GM12878 (cell line): ENCODE results near the gene MAPKAP1. TPM values are rescaled to one million over a fixed set of nuclear protein-coding genes. Genes with fewer than 3 reads are reported as not detected.

ENCODE experiments used
- BACH1 ChIP-seq: fragments of 450-650 bp; IDR thresholded peaks from 2 replicates; pipeline ENCODE4 v1.6.1; 2017; ENCODE audit warnings: mild to moderate bottlenecking, borderline replicate concordance
- CEBPB ChIP-seq, 2 experiments: fragments of 150-350 bp in 1 of 2; IDR thresholded peaks; 2 replicates each; pipeline ENCODE4 v1.6.1; 2012 to 2014; ENCODE audit warnings: low read depth in 2 of 2, low read length in 2 of 2, borderline replicate concordance in 1 of 2, inconsistent platforms in 1 of 2
- CREB1 ChIP-seq: IDR thresholded peaks from 2 replicates; pipeline ENCODE4 v1.6.1; 2012; ENCODE audit warnings: low read depth, mild to moderate bottlenecking, inconsistent platforms
- EED ChIP-seq: sonication (generic); IDR thresholded peaks from 2 replicates; pipeline ENCODE4 v1.6.1; 2016; ENCODE audit warnings: antibody characterized with exemption, low read depth
- ETV6 ChIP-seq, 2 experiments: fragments of 450-650 bp in 1 of 2; IDR thresholded peaks in 1 of 2; conservative IDR thresholded peaks in 1 of 2; 2 replicates each; pipeline ENCODE4 v1.6.1; 2014; ENCODE audit warnings: antibody characterized with exemption in 1 of 2, borderline replicate concordance in 1 of 2, low read depth in 1 of 2, mild to moderate bottlenecking in 1 of 2, moderate library complexity in 1 of 2
- FOXM1 ChIP-seq: IDR thresholded peaks from 2 replicates; pipeline ENCODE4 v1.6.1; 2012; ENCODE audit warnings: low read depth, mild to moderate bottlenecking, inconsistent platforms, low read length, moderate library complexity
- GABPA ChIP-seq: IDR thresholded peaks from 2 replicates; pipeline ENCODE4 v1.6.1; 2014; ENCODE audit warnings: antibody characterized with exemption, low read depth, mild to moderate bottlenecking, inconsistent platforms
- IRF4 ChIP-seq: IDR thresholded peaks from 2 replicates; pipeline ENCODE4 v1.6.1; 2011; ENCODE audit warnings: low read depth, low read length
- JUND ChIP-seq: IDR thresholded peaks from 2 replicates; pipeline ENCODE4 v1.6.1; 2012; ENCODE audit warnings: low read depth, mild to moderate bottlenecking, low read length, improper control_type of control experiment, moderate library complexity
- MLLT1 ChIP-seq: fragments of 450-650 bp; IDR thresholded peaks from 2 replicates; pipeline ENCODE4 v1.6.1; 2016; ENCODE audit warnings: mild to moderate bottlenecking
- MTA3 ChIP-seq: IDR thresholded peaks from 2 replicates; pipeline ENCODE4 v1.6.1; 2012; ENCODE audit warnings: low read length, inconsistent platforms, borderline replicate concordance
- MXI1 ChIP-seq: fragments of 150-350 bp; IDR thresholded peaks from 2 replicates; pipeline ENCODE4 v1.6.1; 2011; ENCODE audit warnings: low read depth, mild to moderate bottlenecking, inconsistent platforms, low read length, improper control_type of control experiment
- NFIC ChIP-seq: IDR thresholded peaks from 2 replicates; pipeline ENCODE4 v1.6.1; 2012; ENCODE audit warnings: low read depth, mild to moderate bottlenecking, inconsistent platforms, low read length, moderate library complexity
- POLR2AphosphoS5 ChIP-seq: IDR thresholded peaks from 2 replicates; pipeline ENCODE4 v1.6.1; 2011; ENCODE audit warnings: mild to moderate bottlenecking, low read length, inconsistent platforms
- PRDM15 ChIP-seq: fragments of 450-650 bp; formaldehyde crosslinking; IDR thresholded peaks from 2 replicates; pipeline ENCODE4 v1.4.0; 2020; ENCODE audit warnings: mild to moderate bottlenecking, moderate library complexity
- RAD51 ChIP-seq: fragments of 450-650 bp; IDR thresholded peaks from 2 replicates; pipeline ENCODE4 v1.6.1; 2016; ENCODE audit warnings: moderate library complexity, mild to moderate bottlenecking, inconsistent platforms
- RCOR1 ChIP-seq: conservative IDR thresholded peaks from 2 replicates; pipeline ENCODE4 v1.6.1; 2012; ENCODE audit warnings: low read depth, low read length, improper control_type of control experiment
- SMAD1 ChIP-seq: fragments of 450-650 bp; IDR thresholded peaks from 2 replicates; pipeline ENCODE4 v1.6.1; 2018; ENCODE audit warnings: mild to moderate bottlenecking, low read depth; ENCODE audit not compliant: partially characterized antibody
- SREBF1 ChIP-seq: IDR thresholded peaks from 2 replicates; pipeline ENCODE4 v1.6.1; 2012; ENCODE audit warnings: mild to moderate bottlenecking, low read length
- STAT3 ChIP-seq: IDR thresholded peaks from 2 replicates; pipeline ENCODE4 v1.6.1; 2011; ENCODE audit warnings: low read depth, low read length, improper control_type of control experiment
- TCF7 ChIP-seq: IDR thresholded peaks from 2 replicates; pipeline ENCODE4 v1.6.1; 2014; ENCODE audit warnings: antibody characterized with exemption, borderline replicate concordance
- WRNIP1 ChIP-seq: IDR thresholded peaks from 2 replicates; pipeline ENCODE4 v1.6.1; 2011; ENCODE audit warnings: low read depth, low read length, improper control_type of control experiment, borderline replicate concordance
- ZBED1 ChIP-seq: IDR thresholded peaks from 2 replicates; pipeline ENCODE4 v1.6.1; 2016; ENCODE audit warnings: borderline replicate concordance
- ZNF207 ChIP-seq: fragments of 450-650 bp; IDR thresholded peaks from 2 replicates; pipeline ENCODE4 v1.6.1; 2014; ENCODE audit warnings: antibody characterized with exemption, mild to moderate bottlenecking, borderline replicate concordance
- ZNF217 ChIP-seq: fragments of 450-650 bp; IDR thresholded peaks from 2 replicates; pipeline ENCODE4 v1.6.1; 2017; ENCODE audit warnings: antibody characterized with exemption, mild to moderate bottlenecking
- polyA plus RNA-seq, 11 experiments: library from polyadenylated mRNA; depleted of rRNA in 4 of 11; unstranded in 6 of 11; stranded (reverse) in 5 of 11; fragments of >200 nt; fragmentation: Nextera tagmentation in 4 of 11; fragmentation: Illumina TruSeq in 1 of 11; extraction: Ambion mirVana in 4 of 11; extraction: Trizol in 1 of 11; gene quantifications; 1 replicate in 1 of 11; 2 replicates in 10 of 11; pipeline versions ENCODE4 v1.2.1 to v1.2.3, GENCODE V29; 2011 to 2016; ENCODE audit warnings: inconsistent platforms in 2 of 11, missing spikeins in 2 of 11, low read depth in 1 of 11
- total RNA-seq, 4 experiments: library from RNA; depleted of rRNA in 3 of 4; stranded (reverse); fragments of >200 nt in 3 of 4; fragmentation: Illumina TruSeq in 1 of 4; extraction: Trizol in 1 of 4; gene quantifications; 2 replicates each; pipeline versions ENCODE4 v1.2.1 to v1.2.3, GENCODE V29; 2013 to 2021
- TF ChIP-seq, protein P1 (sequence below): fragments of 450-650 bp; IDR thresholded peaks from 2 replicates; pipeline ENCODE4 v1.6.1; 2017; ENCODE audit warnings: low read depth, mild to moderate bottlenecking, moderate library complexity

The MAPKAP1 gene
- total and polyA plus RNA-seq, 10 of the 15 experiments (the other 5 are each of a cell fraction or from before 2014, with no cell fraction given) = 5.1 to 188 (median 105) TPM

DNA sequence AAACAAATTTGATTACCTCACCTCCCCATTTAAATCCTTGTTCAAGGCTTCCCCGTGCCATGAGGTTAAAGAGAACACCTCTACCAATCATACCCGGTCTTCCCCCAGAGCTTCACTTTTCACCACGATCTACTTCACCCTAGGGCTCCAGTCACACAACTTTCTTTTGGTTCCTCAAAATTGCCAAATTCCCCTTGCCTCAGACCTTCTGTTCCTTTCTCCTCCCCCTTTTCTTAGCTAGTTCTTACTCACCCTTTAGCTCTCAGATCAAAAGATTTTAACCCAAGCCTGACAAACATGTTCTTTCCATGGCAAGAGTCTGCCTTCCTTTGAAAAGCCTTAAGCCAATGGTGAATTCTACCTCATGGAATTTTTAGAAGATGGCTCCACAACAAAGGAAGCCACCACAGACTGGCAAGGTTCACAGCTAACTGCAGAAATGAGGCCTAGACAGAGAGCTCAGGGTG, 56.7 kb downstream of the MAPKAP1 start (continued):
- TF ChIP-seq MXI1 = peak; percentile 89
- TF ChIP-seq ETV6 (conservative IDR thresholded peaks at IDR 0.05 in 1 of 2, IDR thresholded peaks at IDR 0.05 in 1 of 2; ENCODE audit: borderline replicate concordance in 1 of 2, low read depth in 1 of 2) = peak in 1 of 2 experiments; percentile 71; a peak in 2 of 4 replicates
- TF ChIP-seq POLR2AphosphoS5 = peak; percentile 71
- TF ChIP-seq ZNF207 = no peak
- peak in 1 of 2 experiments; percentile 97; a peak in 2 of 4 replicates for TF ChIP-seq CEBPB (IDR thresholded peaks at IDR 0.05; ENCODE audit: borderline replicate concordance in 1 of 2, low read depth in 2 of 2, low read length in 2 of 2)
- TF ChIP-seq ZBED1 = peak; percentile 94
- TF ChIP-seq ZNF217 = peak; percentile 27; the same call in 1 of the 2 replicates
- TF ChIP-seq FOXM1 = peak; percentile 99
- TF ChIP-seq CREB1 = peak; percentile 68
- no peak for TF ChIP-seq PRDM15
- 0 out of 2 replicates have a peak, but pooled peaks have one; percentile 52 for TF ChIP-seq JUND
- TF ChIP-seq WRNIP1 = no peak
- TF ChIP-seq SREBF1 = no peak
- TF ChIP-seq MLLT1 = peak; percentile 96
- TF ChIP-seq, protein P1, sequence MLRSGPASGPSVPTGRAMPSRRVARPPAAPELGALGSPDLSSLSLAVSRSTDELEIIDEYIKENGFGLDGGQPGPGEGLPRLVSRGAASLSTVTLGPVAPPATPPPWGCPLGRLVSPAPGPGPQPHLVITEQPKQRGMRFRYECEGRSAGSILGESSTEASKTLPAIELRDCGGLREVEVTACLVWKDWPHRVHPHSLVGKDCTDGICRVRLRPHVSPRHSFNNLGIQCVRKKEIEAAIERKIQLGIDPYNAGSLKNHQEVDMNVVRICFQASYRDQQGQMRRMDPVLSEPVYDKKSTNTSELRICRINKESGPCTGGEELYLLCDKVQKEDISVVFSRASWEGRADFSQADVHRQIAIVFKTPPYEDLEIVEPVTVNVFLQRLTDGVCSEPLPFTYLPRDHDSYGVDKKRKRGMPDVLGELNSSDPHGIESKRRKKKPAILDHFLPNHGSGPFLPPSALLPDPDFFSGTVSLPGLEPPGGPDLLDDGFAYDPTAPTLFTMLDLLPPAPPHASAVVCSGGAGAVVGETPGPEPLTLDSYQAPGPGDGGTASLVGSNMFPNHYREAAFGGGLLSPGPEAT = peak; percentile 100
- TF ChIP-seq RCOR1 = no peak
- peak; percentile 55 for TF ChIP-seq SMAD1
- peak; percentile 64; the same call in 1 of the 2 replicates for TF ChIP-seq GABPA
- peak; percentile 61 for TF ChIP-seq RAD51
- peak; percentile 99 for TF ChIP-seq EED
- peak; percentile 80; the same call in 1 of the 2 replicates for TF ChIP-seq BACH1
- TF ChIP-seq STAT3 = no peak
- TF ChIP-seq IRF4 = peak; percentile 93
- TF ChIP-seq NFIC = peak; percentile 99
- peak; percentile 96 for TF ChIP-seq MTA3
- TF ChIP-seq TCF7 = peak; percentile 90
